GM21576 (cell line): ENCODE data around the gene SRP9.
"Not testable (repeated sequence)": the region's sequence is repeated elsewhere in the genome, so short reads cannot be mapped to it uniquely, and the experiment has no call there.

Experiments
- ATAC-seq: cut with Tn5 transposase; IDR thresholded peaks from one replicate; pipeline ENCODE4 v1.9.1; 2021; ENCODE audit warnings: mild to moderate bottlenecking, moderate library complexity; ENCODE audit not compliant: unreplicated experiment

The SRP9 gene

GRCh38 chr1:225813214-225813964 lies 35.8 kb downstream of the SRP9 start:
- ATAC-seq, result no peak

- ATAC-seq, result no peak
Measured at GRCh38 chr1:225814381-225814780, 36.8 kb downstream of the SRP9 start.

- ATAC-seq, result not testable (repeated sequence)
Measured at GRCh38 chr1:225815090-225815489, 37.5 kb downstream of the SRP9 start.

- no peak for ATAC-seq
Measured at GRCh38 chr1:225815526-225816178, 38.0 kb downstream of the SRP9 start.

- ATAC-seq, result no peak
Measured at GRCh38 chr1:225816643-225817538, 39.3 kb downstream of the SRP9 start.

GRCh38 chr1:225817611-225818061 lies 40.0 kb downstream of the SRP9 start:
- no peak for ATAC-seq

GRCh38 chr1:225818229-225818628 lies 40.6 kb downstream of the SRP9 start:
- no peak for ATAC-seq

- no peak for ATAC-seq
Measured at GRCh38 chr1:225819346-225820192, 41.9 kb downstream of the SRP9 start.

GRCh38 chr1:225820522-225821120 lies 43.0 kb downstream of the SRP9 start:
- no peak for ATAC-seq

- no peak for ATAC-seq
Measured at GRCh38 chr1:225822655-225823403, 45.2 kb downstream of the SRP9 start.

GRCh38 chr1:225823811-225824261 lies 46.2 kb downstream of the SRP9 start:
- ATAC-seq, result no peak

GRCh38 chr1:225824533-225824941 lies 46.9 kb downstream of the SRP9 start:
- ATAC-seq, result no peak

GRCh38 chr1:225825078-225825477 lies 47.5 kb downstream of the SRP9 start:
- ATAC-seq, result no peak

- no peak for ATAC-seq
Measured at GRCh38 chr1:225825607-225826007, 48.0 kb downstream of the SRP9 start.

- no peak for ATAC-seq
Measured at GRCh38 chr1:225827076-225827475, 49.5 kb downstream of the SRP9 start.

- no peak for ATAC-seq
Measured at GRCh38 chr1:225828706-225829345, 51.2 kb downstream of the SRP9 start.

- ATAC-seq, result no peak
Measured at GRCh38 chr1:225830841-225831240, 53.2 kb downstream of the SRP9 start.

GRCh38 chr1:225834417-225835329 lies 57.0 kb downstream of the SRP9 start:
- ATAC-seq, result no peak
